SU-DHL-6 (cell line): ENCODE results near the gene SDK1.

Experiments
- H2AFZ ChIP-seq: fragments of 200-600 bp; sonication (generic); 2 replicates; pipeline ENCODE4 v1.6.1; 2014; ENCODE audit warnings: low read depth, mild to moderate bottlenecking, moderate library complexity, mixed read lengths, antibody characterized with exemption, low read length; ENCODE audit not compliant: severe bottlenecking
- H3F3A ChIP-seq: fragments of 200-600 bp; shearing (Covaris generic); 2 replicates; pipeline ENCODE4 v1.6.0; 2016; ENCODE audit warnings: antibody characterized with exemption, mild to moderate bottlenecking; ENCODE audit not compliant: insufficient read depth
- H3K27ac ChIP-seq: fragments of 200-600 bp; sonication (generic); 2 replicates; pipeline ENCODE4 v1.5.1; 2016; ENCODE audit warnings: low read depth, mild to moderate bottlenecking, low read length, moderate library complexity, mixed read lengths
- H3K27me3 ChIP-seq: fragments of 200-600 bp; sonication (generic), shearing (Covaris generic); 2 replicates; pipeline ENCODE4 v1.6.0; 2014; ENCODE audit warnings: mild to moderate bottlenecking, low read length
- H3K36me3 ChIP-seq: fragments of 200-600 bp; sonication (generic); 2 replicates; pipeline ENCODE4 v1.6.1; 2014; ENCODE audit warnings: mild to moderate bottlenecking, low read length, mixed read lengths
- H3K4me2 ChIP-seq: fragments of 300-600, 200-600 bp; shearing (Covaris generic), sonication (generic); 2 replicates; pipeline ENCODE4 v1.6.0; 2014; ENCODE audit warnings: low read length, low read depth, mild to moderate bottlenecking; ENCODE audit not compliant: poor library complexity, severe bottlenecking
- H3K4me3 ChIP-seq: fragments of 200-600 bp; sonication (generic); 2 replicates; pipeline ENCODE4 v1.5.1; 2014; ENCODE audit warnings: antibody characterized with exemption, low read length, mild to moderate bottlenecking, mixed read lengths; ENCODE audit not compliant: insufficient read depth, poor library complexity, severe bottlenecking
- H3K79me2 ChIP-seq: fragments of 200-600 bp; sonication (generic); 2 replicates; pipeline ENCODE4 v1.6.1; 2014; ENCODE audit warnings: mild to moderate bottlenecking, low read length, moderate library complexity; ENCODE audit not compliant: insufficient read depth
- H3K9ac ChIP-seq: fragments of 200-600 bp; sonication (generic); 2 replicates; pipeline ENCODE4 v1.7.0; 2014; ENCODE audit warnings: mild to moderate bottlenecking, low read length
- H3K9me2 ChIP-seq: fragments of 200-600 bp; sonication (generic); replicated peaks from 2 replicates; pipeline ENCODE4 v1.6.1; 2014; ENCODE audit warnings: low read length; ENCODE audit not compliant: insufficient read depth
- H3K9me3 ChIP-seq: fragments of 200-600 bp; sonication (generic); 2 replicates; pipeline ENCODE4 v1.6.1; 2014; ENCODE audit warnings: low read length, mixed read lengths; ENCODE audit not compliant: insufficient read depth
- H4K20me1 ChIP-seq: fragments of 200-600 bp; sonication (generic); 2 replicates; pipeline ENCODE4 v1.6.1; 2014; ENCODE audit warnings: low read depth, mild to moderate bottlenecking, antibody characterized with exemption, low read length, moderate library complexity, mixed read lengths
- EZH2phosphoT487 ChIP-seq: fragments of 200-600 bp; sonication (generic), shearing (Covaris generic); conservative IDR thresholded peaks from 2 replicates; pipeline ENCODE4 v1.6.1; 2018; ENCODE audit warnings: mild to moderate bottlenecking, antibody characterized with exemption, low read length, moderate library complexity, mixed read lengths
- TF ChIP-seq, protein P1 (sequence below): fragments of 200-600 bp; sonication (generic); IDR thresholded peaks from one replicate; pipeline ENCODE4 v1.5.1; 2017; ENCODE audit warnings: antibody characterized with exemption, mild to moderate bottlenecking, low read length, moderate library complexity; ENCODE audit not compliant: insufficient read depth, poor library complexity, severe bottlenecking

The SDK1 gene

DNA sequence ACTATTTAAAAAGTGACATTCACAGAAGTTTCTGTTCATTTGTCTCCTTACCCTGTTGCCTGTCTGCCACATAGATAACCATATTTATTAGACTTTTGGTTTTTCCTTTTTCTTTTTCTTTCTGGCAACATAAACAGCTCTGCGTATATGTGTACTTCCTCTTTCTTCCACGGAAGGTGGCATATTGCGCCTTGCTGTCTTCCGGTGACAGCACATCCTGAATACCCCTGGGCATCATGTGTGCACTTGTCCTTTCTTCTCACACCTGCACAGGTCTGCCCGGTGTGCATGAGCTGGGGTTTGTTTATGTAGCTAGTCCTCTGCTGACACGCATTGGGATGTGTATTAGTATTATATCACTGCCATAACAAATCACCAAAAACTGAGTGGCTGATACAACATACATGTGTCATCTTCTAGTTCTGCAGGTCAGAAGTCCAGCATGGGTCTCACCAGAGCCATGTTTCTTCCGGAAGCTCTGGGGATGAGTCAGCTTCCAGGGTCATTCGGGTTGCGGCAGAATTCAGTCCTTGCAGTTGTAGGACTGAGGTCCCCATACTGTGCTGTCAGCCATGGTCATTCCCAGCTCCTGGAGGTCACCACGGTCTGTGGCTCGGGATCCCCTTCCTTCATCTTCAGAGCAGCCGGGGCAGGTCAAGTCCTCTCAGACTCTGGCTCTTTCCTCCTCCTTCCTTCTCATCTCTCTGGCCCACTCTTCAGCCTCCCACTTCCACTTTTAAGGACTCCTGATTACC, 785.1 kb downstream of the SDK1 start:
- no peaks in the 10 kb centered on the region for H3F3A ChIP-seq
- H3K4me2 ChIP-seq, result peak overlapping the region; percentile 35
- TF ChIP-seq, protein P1, sequence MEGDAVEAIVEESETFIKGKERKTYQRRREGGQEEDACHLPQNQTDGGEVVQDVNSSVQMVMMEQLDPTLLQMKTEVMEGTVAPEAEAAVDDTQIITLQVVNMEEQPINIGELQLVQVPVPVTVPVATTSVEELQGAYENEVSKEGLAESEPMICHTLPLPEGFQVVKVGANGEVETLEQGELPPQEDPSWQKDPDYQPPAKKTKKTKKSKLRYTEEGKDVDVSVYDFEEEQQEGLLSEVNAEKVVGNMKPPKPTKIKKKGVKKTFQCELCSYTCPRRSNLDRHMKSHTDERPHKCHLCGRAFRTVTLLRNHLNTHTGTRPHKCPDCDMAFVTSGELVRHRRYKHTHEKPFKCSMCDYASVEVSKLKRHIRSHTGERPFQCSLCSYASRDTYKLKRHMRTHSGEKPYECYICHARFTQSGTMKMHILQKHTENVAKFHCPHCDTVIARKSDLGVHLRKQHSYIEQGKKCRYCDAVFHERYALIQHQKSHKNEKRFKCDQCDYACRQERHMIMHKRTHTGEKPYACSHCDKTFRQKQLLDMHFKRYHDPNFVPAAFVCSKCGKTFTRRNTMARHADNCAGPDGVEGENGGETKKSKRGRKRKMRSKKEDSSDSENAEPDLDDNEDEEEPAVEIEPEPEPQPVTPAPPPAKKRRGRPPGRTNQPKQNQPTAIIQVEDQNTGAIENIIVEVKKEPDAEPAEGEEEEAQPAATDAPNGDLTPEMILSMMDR, result no peak
- no peak for TF ChIP-seq EZH2phosphoT487
- H3K4me3 ChIP-seq, result no peak overlapping the region
- no peaks in the 10 kb centered on the region for H3K79me2 ChIP-seq
- no peaks in the 10 kb centered on the region for H3K27me3 ChIP-seq
- no peaks in the 10 kb centered on the region for H3K9me2 ChIP-seq
- peak overlapping the region; percentile 61 for H2AFZ ChIP-seq
- no peaks in the 10 kb centered on the region for H4K20me1 ChIP-seq
- H3K9ac ChIP-seq, result no peak overlapping the region
- no peak overlapping the region for H3K27ac ChIP-seq
- 0 out of 2 replicates have a peak, but pooled peaks cover 8% of the 10 kb centered on the region for H3K9me3 ChIP-seq
- no peaks in the 10 kb centered on the region for H3K36me3 ChIP-seq

DNA sequence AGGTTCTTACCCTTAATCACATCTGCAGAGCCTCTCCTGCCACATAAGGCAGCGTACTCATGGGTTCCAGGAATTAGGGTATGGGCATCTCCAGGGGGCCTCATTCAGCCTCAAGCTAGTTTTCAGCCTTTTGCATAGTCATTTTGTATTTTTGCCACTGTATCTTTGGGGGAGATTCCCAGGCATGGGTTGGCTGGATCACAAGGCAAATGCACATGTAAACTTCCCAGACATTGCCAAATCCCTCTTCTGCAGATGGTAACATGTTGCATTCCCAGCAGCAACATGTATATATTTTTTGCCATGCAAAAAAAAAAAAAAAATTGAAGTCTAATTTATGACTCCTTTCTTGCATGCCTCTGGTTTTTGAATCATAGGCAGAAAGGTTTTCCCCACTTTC, 785.7 kb downstream of the SDK1 start:
- 0 out of 2 replicates have a peak, but pooled peaks cover 8% of the 10 kb centered on the region for H3K9me3 ChIP-seq
- no peaks in the 10 kb centered on the region for H3F3A ChIP-seq
- no peaks in the 10 kb centered on the region for H4K20me1 ChIP-seq
- H3K27ac ChIP-seq, result no peak overlapping the region
- H3K4me2 ChIP-seq, result no peak overlapping the region
- no peaks in the 10 kb centered on the region for H3K27me3 ChIP-seq
- no peaks in the 10 kb centered on the region for H3K9me2 ChIP-seq
- H3K4me3 ChIP-seq, result no peak overlapping the region
- H2AFZ ChIP-seq, result no peak overlapping the region
- no peak overlapping the region for H3K9ac ChIP-seq
- TF ChIP-seq, protein P1, result no peak
- TF ChIP-seq EZH2phosphoT487, result no peak
- H3K79me2 ChIP-seq, result no peaks in the 10 kb centered on the region
- H3K36me3 ChIP-seq, result no peaks in the 10 kb centered on the region

DNA sequence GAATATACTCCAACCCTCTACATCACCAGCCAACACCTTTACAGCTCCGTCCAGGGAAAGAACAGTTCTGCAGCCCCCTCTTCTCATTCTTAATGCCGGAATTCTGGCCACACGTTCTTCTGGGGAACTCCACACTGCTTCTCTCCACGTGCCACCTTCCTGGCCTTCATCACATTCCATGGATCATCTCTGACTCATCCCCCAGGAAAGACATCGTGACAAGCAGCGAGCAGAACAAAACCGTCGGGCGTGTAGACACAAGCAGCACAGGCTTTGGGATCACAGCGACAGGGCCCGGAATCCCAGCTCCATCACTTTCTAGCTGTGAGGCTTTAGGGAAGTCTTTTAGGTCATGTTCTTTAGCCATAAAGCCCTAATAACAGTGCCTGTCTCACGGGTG, 790.7 kb downstream of the SDK1 start:
- Histone ChIP-seq H3K4me2 (no peak overlapping the region), H3K27ac (no peak overlapping the region), H2AFZ (no peak overlapping the region), H3K9me3 (0 out of 2 replicates have a peak, but pooled peaks cover 8% of the 10 kb centered on the region), H3K27me3 (no peaks in the 10 kb centered on the region; the same call in 1 of the 2 replicates), H3K79me2 (no peaks in the 10 kb centered on the region), H3K9ac (no peak overlapping the region), H3K36me3 (no peaks in the 10 kb centered on the region), H3F3A (no peaks in the 10 kb centered on the region), H3K9me2 (no peaks in the 10 kb centered on the region), H4K20me1 (no peaks in the 10 kb centered on the region), H3K4me3 (no peak overlapping the region)
- TF ChIP-seq, protein P1, result no peak
- TF ChIP-seq EZH2phosphoT487, result no peak
